DMS79 treated with DMSO at 0.1 percent for 48 hours (cell line): ENCODE measurements around the gene STYX.

Source experiments
- DNase-seq: peaks from one replicate; lab custom pipeline; 2025; lab: John Stamatoyannopoulos, UW

STYX gene

GRCh38 chr14:52790011-52790755 is 60.2 kb downstream of the STYX start:
- peak; percentile 54 for DNase-seq

- DNase-seq, result peak; percentile 56
Measured at GRCh38 chr14:52790756-52791222, 60.8 kb downstream of the STYX start.

GRCh38 chr14:52791223-52792096 is 61.5 kb downstream of the STYX start, which contains the start of gene GNPNAT1:
Gene GNPNAT1 (minus strand): TSS chr14:52791607. CDS start chr14:52784650, 6,957 bp downstream.
- DNase-seq, result peak; percentile 69

GRCh38 chr14:52792097-52792415 is 62.1 kb downstream of the STYX start:
- no peak for DNase-seq

GRCh38 chr14:52793061-52793460 is 63.1 kb downstream of the STYX start:
- no peak for DNase-seq

GRCh38 chr14:52797653-52798052 is 67.7 kb downstream of the STYX start:
- DNase-seq, result no peak

GRCh38 chr14:52798826-52799225 is 68.9 kb downstream of the STYX start:
- DNase-seq, result no peak

GRCh38 chr14:52801014-52801712 is 71.2 kb downstream of the STYX start:
- DNase-seq, result no peak

GRCh38 chr14:52802597-52802996 is 72.6 kb downstream of the STYX start:
- no peak for DNase-seq

GRCh38 chr14:52806115-52806514 is 76.1 kb downstream of the STYX start:
- no peak for DNase-seq

GRCh38 chr14:52808101-52808500 is 78.1 kb downstream of the STYX start:
- DNase-seq, result no peak

GRCh38 chr14:52821805-52822250 is 91.9 kb downstream of the STYX start:
- no peak for DNase-seq

GRCh38 chr14:52824462-52824861 is 94.5 kb downstream of the STYX start:
- no peak for DNase-seq
